Measurements from ENCODE around the gene NBEA. TPM values are rescaled to one million over a fixed set of nuclear protein-coding genes. Genes with fewer than 3 reads are reported as not detected.

Gene NBEA
- total and polyA plus RNA-seq, 12 donors, result 3.1 to 19.7 (median 14.2) TPM

DNA sequence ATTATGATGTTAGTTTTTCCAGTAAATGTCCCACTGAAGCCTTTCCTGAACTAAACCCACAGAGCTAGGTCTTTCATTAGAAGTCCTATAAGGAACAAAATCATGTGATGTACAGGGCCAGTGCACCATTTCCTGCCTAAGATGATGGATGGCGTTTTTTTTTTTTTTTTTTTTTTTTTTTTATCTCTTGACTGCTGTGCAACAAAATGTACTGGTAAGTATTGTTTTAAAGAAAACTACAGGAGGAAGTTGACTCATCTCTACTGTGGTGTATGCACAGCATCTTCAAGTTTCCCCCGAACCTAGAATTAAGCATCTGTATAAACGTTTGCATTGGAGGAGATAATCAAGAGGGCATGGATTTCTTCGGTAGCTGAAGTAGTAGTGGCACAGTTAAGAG lies 197.5 kb downstream of the NBEA start:
- WGBS, 4 donors, result 67 to 79% (median 72%) methylated on average over 4 of the region's 4 CpGs
- DNase-seq, result peak in 1 of 7 donors; percentile 6
- H3K4me3 ChIP-seq, result no peak overlapping the region
- no peaks in the 10 kb centered on the region for H3K36me3 ChIP-seq (replicated peaks in 1 of 2)
- no peaks in the 10 kb centered on the region for H3K27me3 ChIP-seq
- no peak for TF ChIP-seq POLR2A (IDR thresholded peaks at IDR 0.05)
- TF ChIP-seq, protein P1, sequence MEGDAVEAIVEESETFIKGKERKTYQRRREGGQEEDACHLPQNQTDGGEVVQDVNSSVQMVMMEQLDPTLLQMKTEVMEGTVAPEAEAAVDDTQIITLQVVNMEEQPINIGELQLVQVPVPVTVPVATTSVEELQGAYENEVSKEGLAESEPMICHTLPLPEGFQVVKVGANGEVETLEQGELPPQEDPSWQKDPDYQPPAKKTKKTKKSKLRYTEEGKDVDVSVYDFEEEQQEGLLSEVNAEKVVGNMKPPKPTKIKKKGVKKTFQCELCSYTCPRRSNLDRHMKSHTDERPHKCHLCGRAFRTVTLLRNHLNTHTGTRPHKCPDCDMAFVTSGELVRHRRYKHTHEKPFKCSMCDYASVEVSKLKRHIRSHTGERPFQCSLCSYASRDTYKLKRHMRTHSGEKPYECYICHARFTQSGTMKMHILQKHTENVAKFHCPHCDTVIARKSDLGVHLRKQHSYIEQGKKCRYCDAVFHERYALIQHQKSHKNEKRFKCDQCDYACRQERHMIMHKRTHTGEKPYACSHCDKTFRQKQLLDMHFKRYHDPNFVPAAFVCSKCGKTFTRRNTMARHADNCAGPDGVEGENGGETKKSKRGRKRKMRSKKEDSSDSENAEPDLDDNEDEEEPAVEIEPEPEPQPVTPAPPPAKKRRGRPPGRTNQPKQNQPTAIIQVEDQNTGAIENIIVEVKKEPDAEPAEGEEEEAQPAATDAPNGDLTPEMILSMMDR (IDR thresholded peaks at IDR 0.05), result no peak
- intact Hi-C loops (cut with DNase I), result no loop called here
- H3K27ac ChIP-seq, result no peak overlapping the region
- H3K4me1 ChIP-seq (replicated peaks in 1 of 2), result no peaks in the 10 kb centered on the region
- H3K9me3 ChIP-seq (replicated peaks in 1 of 3), result no peaks in the 10 kb centered on the region

GRCh38 chr13:35140321-35140720 lies 198.3 kb downstream of the NBEA start:
- intact Hi-C loops (cut with DNase I), result no loop called here
- no peak for DNase-seq
- 89 to 94% (median 92%) methylated on average over 1 of the region's 1 CpG for WGBS, 4 donors
- TF ChIP-seq POLR2A (IDR thresholded peaks at IDR 0.05), result no peak
- TF ChIP-seq, protein P1 (IDR thresholded peaks at IDR 0.05), result no peak
- no peak overlapping the region for H3K4me3 ChIP-seq
- no peaks in the 10 kb centered on the region for H3K9me3 ChIP-seq (replicated peaks in 1 of 3)
- H3K4me1 ChIP-seq (replicated peaks in 1 of 2), result no peaks in the 10 kb centered on the region
- no peak overlapping the region for H3K27ac ChIP-seq
- no peaks in the 10 kb centered on the region for H3K27me3 ChIP-seq
- no peaks in the 10 kb centered on the region for H3K36me3 ChIP-seq (replicated peaks in 1 of 2)

- DNase-seq, result no peak
- no peak for TF ChIP-seq POLR2A (IDR thresholded peaks at IDR 0.05)
- TF ChIP-seq, protein P1 (IDR thresholded peaks at IDR 0.05), result no peak
- intact Hi-C loops (cut with DNase I), result no loop called here
- Histone ChIP-seq H3K36me3 (replicated peaks in 1 of 2) (no peaks in the 10 kb centered on the region), H3K4me3 (no peak overlapping the region), H3K27me3 (no peaks in the 10 kb centered on the region), H3K4me1 (replicated peaks in 1 of 2) (no peaks in the 10 kb centered on the region), H3K9me3 (replicated peaks in 1 of 3) (no peaks in the 10 kb centered on the region), H3K27ac (no peak overlapping the region)
Observed at GRCh38 chr13:35140831-35141230, 198.8 kb downstream of the NBEA start.

DNA sequence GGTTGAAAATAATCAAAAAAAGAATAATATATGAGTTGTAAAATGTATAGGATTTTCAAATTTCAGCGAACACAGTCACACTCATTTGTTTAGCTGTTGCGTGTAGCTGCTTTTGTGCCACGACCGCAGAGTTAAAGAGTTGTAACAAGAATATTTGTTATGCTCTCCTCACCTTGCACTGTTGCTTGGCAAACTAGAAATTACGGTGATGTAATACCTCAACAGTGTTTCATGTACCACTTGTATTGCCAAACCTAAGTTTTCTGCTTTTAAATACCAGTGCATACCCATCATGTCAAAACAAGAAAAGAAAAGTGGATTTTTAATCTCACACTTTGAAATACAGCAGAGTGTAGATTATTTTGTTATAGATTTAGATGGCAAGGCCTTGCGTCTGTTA lies 201.1 kb downstream of the NBEA start:
- no peak overlapping the region for H3K4me3 ChIP-seq
- H3K27me3 ChIP-seq, result no peaks in the 10 kb centered on the region
- no peak for TF ChIP-seq POLR2A (IDR thresholded peaks at IDR 0.05)
- TF ChIP-seq, protein P1 (IDR thresholded peaks at IDR 0.05), result no peak
- H3K4me1 ChIP-seq (replicated peaks in 1 of 2), result no peaks in the 10 kb centered on the region
- intact Hi-C loops (cut with DNase I), result no loop called here
- WGBS, 4 donors, result 93 to 97% (median 95%) methylated on average over 6 of the region's 6 CpGs
- DNase-seq, result no peak
- no peaks in the 10 kb centered on the region for H3K36me3 ChIP-seq (replicated peaks in 1 of 2)
- no peaks in the 10 kb centered on the region for H3K9me3 ChIP-seq (replicated peaks in 1 of 3)
- H3K27ac ChIP-seq, result no peak overlapping the region
